Occipital lobe (tissue), 2 donors: Measurements from ENCODE around the gene AXIN2. TPM values are rescaled to one million over a fixed set of nuclear protein-coding genes. Genes with fewer than 3 reads are reported as not detected.
"Not testable (repeated sequence)": the region's sequence is repeated elsewhere in the genome, so short reads cannot be mapped to it uniquely, and the experiment has no call there.

Experiments
- DNase-seq: peaks from one replicate; lab custom pipeline; 2025; lab: John Stamatoyannopoulos, UW
- total RNA-seq: library from RNA; depleted of rRNA; stranded (reverse); fragments of >200 nt; gene quantifications from one replicate; pipeline ENCODE4 v1.2.3, GENCODE V29; 2014

Gene AXIN2
- total RNA-seq, 1 donor from 2014 or later = 33.1 TPM

DNA sequence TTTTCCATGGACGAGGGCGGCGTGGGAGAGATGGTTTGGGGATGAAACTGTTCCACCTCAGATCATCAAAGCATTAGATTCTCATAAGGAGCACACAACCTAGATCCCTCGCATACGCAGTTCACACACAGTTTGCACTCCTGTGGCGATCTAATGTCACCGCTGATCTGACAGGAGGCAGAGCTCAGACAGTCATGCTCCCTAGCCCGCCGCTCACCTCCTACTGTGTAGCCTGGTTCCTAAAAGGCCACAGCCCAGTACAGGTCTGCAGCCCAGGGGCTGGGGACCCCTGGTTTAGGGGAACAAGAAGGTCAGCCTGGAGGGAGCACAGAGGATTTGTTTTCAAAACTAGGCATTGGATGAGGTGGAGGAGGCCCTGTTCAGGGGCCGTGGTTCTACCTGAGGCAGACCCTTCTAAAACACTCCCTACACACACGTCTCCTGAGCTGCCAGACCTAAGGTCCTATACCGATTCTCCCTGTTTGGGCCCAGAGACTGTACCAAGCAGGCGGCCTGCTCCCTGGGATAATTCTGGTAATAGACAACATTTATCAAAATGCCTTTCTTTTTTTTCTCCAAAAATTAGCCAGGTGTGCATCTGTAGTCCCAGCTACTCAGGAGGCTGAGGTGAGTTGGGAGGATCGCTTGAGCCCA, 38.6 kb downstream of the AXIN2 start:
- DNase-seq = no peak

DNA sequence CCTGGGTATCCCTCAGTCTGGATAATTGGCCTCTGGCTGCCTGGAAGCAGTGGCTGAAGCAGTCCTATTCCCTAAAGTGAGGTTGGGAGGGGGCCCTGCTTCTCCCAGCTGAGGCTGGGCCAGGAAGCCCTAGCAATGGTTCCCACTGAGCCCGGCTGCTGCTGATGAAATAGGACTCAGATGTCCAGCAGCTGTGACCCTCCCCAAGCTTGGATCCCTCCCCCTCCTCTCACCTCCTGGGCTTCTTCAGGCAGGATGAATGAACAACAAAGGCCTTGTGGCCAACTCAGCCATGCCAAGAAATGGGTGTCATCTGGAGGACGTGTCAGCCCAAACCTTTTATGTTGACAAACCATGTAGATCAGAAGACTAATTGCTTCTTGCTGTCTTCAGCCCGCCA, 42.0 kb downstream of the AXIN2 start:
- DNase-seq = no peak

DNA sequence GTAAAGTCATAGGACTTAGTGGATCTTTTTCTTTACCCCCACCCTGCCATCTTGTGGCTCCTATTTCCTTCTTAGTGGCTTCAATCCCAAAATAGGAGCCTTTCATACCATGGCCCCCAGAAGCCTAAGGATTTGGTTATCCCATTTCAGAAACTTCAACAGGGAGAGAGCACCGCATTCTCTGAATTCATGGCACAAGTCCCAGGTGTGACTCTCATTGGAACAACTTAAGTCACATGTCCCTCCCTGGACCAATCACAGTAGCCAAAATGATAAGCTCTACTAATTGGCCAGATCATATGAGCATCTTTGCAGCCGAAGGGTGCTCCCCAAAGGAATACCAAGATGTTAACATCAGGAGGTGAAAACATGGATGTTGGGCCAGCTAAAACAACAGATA, 43.2 kb downstream of the AXIN2 start:
- no peak for DNase-seq

DNA sequence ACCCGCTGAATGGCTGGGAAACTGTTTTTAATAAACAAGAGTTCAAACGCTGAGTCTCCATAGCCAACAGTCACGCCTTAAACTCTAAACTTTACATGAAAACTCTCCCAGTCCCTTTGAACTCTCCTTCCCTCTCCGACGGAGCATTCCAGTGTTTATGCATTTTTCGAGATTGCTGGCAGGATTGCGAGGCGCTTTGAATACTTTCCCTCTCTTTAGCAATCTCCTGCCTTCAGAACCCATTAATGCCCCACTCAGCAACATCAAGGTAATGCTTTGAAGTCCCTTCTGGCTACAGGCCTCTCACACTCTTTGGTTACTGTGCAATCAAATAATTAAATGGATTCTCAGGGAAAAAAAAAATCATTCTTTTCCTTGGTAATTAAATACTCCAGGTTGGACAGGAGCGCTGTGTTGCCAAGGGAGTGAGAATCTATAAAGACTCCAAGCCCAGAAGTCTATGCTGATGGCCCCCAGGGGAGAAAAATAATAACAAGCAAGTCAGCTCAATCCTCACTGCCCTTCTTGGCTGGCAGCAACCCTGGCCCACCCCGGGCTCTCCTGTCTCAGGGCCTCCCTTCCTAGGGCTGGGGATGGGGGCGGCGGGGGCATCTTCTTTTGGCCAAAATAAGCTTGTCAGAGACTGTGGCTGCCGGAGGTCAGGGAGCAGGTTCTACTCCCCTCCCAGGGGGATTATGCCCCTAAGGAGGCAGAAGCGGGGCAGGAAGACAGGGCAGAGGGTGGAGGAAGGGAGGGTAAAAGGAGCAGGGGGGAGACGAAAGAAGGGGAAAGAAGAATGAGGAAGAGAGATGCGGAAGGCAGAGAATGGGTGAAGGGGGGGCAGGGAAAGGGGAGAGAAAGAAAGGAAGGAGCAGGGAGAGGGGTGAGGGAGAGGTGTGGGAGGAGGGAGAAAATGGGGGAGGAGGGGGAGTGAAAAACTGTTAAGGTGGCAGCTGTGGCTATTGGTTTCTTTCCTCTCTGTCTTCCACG, 45.2 kb downstream of the AXIN2 start:
- DNase-seq = no peak

DNA sequence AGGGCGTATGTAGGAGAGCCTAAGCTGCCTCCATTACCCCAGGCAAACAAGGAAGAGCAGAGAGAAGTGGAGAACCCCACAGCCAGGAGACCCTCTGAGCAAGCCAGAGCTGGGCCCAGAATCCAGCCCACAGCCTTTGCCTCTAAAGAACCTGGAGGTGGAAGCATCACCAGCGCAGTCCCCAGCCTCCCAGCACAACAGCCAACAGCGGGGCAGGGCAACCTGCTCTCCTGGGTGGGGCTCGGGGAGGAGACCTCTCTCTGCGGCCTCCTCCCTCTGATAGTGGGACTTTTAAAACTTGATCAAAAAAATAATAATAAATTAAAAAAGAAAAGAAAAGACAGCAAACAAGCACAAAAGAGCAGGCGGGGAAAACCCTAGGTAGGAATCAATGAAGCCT, 45.9 kb downstream of the AXIN2 start:
- DNase-seq = no peak

DNA sequence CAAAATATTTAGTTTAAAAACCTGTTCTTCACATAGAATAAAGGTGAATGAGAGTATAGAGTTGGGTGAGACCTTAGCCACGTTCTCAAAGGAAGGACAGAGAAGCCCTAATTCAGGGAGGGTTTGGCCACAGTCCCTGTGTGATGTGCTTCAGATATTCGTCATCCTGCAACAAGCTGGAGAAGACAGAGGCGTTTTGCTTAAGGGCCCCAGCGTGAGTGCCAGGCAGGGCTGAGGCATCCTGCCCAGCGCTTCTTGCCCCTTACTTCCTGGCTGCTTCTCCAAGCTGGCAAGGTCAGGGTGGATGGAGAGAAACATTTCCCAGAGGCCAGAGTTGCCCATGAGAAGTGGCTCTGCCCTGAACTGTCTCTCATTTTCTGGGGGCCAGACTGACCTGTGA, 46.9 kb downstream of the AXIN2 start:
- DNase-seq = peak; percentile 23

DNA sequence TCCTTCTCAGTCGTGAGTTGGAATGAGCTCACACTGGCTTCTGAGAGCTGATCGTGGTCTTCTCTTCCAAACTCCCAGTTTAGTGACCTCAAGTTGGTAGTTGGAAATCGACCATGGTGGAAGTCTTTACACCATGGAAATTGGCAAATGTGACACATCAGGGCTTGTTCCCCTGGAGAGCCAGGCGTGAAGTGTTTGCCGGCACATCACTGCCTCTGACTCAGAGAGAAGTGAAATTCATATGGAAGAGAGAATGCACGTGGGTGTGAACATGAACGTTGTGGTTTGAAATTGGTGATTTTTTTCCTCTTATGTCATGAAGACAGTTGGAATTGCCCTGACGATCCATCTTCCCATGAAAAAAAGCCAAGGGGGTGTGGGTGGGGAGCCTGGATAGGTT, 47.4 kb downstream of the AXIN2 start:
- no peak for DNase-seq

DNA sequence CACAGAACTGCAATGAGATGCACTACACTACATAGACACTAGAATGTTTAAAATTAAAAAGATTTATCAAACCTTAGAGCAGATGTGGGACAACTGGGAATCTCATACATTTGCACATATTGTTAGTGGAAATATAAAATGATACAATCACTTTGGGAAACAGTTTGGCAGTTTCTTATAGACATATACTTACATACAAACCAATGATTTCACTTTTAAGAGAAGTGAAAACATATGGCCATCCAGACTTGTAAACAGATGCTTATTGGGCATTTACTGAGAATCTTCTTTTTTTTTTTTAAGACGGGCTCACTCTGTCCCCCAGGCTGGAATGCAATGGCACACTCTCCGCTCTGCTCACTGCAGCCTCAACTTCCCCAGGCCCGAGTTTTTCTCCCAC, 50.1 kb downstream of the AXIN2 start:
- DNase-seq = no peak

DNA sequence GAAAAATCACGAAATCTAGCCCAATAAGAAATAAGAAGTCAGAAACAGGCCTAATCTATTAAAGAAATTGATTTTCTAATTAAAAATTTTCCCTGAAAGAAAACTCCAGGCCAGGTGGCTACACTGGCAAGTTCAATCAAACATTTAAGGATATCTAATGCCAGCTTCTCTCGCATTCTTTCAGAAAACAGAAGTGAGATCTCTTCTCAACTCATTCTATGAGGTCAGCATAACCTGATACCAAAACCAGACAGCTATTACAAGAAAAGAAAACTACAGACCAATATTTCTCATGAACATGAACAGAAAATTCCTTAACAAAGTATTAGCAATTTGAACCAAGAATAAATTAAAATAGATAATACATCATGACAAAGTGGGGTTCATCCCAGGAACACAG, 52.4 kb downstream of the AXIN2 start:
- no peak for DNase-seq

DNA sequence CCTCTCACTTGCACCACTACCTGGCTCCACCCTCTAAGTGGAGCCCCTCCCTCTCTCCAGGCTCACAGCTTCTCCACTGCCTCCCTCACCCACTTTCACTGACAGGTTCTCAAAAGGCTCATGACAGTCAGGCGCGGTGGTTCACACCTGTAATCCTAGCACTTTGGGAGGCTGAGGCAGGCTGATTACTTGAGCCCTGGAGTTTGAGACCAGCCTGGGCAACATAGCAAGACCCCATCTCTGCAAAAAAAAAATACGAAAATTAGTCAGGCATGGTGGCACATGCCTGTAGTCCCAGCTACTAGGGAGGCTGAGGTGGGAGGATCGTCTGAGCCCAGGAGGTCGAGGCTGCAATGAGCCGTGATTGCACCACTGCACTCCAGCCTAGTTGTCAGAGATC, 56.8 kb downstream of the AXIN2 start:
- DNase-seq = not testable (repeated sequence)

DNA sequence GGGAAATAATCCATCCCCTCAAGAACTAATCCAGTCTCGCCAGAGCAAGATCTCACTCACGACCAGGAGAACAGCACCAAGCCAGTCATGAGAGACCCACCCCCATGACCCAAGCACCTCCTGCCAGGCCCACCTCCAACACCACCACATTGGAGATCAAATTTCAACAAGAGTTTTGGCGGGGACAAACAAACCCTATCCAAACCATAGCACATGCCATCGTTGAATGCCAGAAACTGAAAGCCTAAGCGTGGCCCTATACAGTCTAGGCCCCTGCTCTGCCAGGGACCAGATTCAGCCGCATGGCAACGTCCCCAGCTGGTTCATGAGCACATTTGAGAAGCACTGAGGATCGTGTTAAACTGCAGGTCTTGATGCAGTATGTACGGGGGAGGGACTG, 57.3 kb downstream of the AXIN2 start:
- no peak for DNase-seq

DNA sequence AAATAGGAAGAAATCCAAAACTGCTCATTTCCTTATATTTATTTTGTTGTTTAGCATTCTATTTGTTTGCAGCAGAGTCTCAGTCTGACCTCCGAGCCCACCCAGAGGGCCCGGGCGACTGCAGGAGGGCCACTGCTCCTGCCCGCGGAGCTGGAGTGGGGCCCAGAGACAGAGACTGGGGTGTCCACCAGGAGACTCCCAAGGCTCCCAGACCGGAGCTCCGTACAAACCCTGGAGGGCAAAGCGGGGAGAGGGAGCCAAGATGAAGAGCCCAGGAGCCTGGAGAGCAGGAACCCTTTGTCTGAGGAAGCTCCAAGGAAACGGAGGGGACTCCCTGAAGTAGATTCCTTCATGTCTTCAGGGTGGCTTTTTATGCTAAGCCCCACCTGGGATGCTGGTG, 57.9 kb downstream of the AXIN2 start:
- DNase-seq = no peak

DNA sequence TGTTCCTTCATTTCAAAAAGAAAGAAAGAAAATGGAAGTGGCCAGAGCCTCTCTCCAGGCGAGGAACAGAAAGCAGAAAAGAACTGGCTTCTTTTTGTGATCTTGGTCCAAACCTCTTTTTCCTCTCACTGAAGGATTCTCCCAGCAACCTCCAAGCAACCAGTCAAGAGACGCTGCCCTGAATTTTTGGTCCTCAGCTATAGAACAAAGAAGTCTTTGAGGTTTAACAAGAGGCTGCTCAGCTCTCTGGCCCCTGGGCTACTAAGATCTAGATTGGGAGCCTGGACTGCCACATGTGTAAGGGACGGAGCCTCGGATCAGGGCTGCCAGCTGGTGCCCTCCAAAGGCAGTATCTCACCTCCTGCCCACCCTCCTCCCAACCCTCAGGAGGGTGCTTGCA, 62.6 kb downstream of the AXIN2 start:
- DNase-seq = no peak

DNA sequence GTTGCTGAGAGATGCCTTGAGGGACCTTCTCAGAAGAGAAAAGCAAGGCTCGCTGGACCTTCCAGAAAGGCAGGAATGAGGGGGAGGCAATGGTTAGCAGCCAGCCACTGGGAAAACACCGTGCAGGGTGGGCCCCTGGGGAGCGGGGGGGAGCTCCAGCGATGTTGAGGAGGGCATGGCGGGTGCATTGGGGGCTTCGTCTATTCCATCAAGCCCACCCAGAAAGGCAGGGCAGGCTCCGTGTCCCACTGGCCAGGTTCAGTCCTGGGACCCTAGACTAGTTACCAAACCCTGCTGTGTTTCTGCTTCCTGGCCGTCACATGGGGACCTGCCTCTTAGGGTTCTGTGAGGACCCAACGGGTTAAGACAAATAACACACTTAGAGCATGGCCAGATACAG, 64.6 kb downstream of the AXIN2 start:
- DNase-seq = no peak

DNA sequence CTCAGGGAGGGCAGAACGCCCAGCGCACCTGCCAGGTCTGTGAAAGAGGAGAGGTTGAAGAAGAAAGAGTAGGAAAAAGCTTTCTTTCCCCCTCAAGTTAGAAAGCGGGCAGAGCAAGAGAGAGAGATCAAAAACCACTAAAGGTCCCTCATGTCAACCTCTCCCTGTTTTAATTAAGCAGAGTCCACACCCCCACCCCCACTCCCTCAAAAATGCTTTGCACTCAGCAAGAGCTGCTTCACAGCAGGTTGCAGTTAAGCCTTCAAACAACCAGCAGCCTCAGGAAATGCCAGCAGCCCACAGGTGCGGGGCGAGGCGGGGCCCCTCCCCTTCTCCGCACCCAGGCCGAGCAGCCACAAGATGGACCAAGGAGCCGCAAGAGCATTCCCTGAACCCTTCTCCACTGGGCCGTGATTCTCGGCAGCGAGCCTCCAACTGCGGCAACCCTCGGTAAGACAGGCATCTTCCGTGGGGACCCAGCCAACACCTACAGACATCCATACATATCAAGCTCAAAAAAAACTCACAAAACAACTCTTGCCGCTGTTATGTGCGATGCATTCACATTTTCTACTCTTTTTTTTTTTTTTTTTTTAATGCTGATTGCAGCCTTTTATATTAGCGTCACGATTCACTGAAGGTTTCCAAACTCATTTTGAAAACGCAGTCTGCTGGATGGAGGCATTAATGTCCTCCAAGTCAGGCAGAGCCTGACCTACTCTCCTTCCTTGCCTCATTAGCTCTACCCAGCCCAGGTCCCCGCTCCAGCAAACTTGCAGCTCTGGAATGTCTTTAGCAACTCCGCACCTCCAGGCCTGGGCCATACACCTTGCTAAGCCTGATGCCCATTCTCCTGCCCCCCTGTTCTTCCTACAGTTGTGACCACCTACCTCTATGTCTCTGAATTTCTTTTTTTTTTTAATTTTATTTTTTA, 66.1 kb downstream of the AXIN2 start:
- no peak for DNase-seq

DNA sequence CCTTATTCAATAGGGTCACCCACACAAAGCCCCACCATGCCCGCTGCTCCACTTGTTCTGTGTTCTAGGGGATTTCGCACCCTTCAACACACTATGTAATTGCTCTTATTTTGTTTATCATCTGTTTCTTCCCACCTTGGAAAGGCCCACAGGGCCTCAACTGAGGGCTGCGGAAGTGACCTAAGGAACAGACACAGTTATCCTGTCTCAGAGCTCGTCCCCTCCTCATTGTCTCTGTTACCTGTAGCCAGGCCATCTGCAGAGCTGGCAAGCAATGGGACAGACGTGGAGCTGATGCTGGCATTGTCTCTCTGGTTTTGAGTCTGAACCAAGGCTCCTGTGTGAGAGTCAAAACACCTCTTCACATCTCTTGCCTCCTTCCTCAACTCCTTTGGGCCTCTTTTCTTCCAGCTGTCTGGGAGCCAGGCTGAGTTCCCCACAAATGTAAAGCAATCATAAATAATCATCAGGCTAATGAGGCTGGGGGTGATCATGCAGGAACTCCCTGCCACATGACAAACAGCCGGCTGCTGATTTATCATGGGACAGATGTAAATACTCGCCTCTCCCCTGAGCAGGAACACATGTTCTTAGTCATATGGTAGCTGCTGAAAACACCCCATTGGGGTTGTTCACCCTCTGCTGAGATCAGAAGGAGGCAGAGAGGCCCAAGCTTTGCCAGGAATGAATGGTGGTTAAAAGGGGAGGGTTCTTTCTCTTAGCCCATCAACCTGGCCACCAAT, 71.9 kb downstream of the AXIN2 start:
- no peak for DNase-seq

DNA sequence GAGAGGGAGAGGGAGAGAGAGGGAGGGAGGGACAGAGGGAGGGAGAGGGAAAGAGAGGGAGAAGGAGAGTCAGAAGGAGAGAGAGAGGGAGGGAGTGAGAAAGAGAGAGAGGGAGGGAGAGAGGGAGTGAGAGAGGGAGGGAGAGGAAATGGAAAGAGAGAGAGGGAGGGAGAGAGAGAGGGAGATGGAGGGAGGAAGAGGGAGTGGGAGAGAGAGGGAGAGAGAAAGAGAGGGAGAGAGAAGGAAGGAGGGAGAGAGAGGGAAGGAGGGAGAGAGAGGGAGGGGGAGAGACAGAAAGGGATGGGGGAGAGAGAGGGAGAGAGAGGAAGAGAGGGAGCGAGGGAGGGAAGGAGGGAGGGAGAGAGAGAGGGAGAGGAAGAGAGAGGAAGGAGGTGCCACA, 72.8 kb downstream of the AXIN2 start:
- no peak for DNase-seq

DNA sequence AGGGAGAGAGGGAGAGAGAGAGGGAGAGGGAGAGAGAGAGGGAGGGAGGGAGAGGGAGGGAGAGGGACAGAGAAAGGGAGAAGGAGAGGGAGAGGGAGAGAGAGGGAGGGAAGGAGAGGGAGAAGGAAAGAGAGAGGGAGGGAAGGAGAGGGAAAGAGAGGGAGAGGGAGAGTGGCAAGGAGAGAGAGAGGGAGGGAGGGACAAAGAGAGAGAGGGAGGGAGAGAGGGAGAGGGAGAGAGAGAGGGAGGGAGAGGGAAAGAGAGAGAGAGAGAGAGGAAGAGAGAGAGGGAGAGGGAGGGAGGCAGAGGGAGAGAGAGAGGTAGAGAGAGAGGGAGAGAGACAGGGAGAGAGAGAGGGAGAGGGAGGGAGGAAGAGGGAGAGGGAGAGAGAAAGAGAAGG, 73.5 kb downstream of the AXIN2 start:
- no peak for DNase-seq

DNA sequence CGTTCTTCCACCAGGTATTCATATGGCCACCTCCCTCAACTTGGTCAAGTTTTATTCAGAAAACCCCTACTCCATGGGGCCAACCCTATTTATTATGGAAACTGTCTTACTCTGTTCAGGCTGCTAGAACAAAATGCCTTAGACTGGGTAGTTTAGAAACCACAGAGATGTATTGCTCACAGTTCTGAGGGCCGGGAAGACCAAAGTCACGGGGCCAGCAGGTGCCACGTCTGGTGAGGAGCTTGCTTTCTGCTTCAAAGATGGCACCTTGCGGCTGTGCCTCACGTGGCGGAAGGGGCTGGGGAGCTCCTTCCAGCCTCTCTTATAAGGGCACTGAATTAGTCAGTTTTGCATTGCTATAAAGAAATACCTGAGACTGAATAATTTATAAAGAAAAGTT, 74.3 kb downstream of the AXIN2 start:
- no peak for DNase-seq

DNA sequence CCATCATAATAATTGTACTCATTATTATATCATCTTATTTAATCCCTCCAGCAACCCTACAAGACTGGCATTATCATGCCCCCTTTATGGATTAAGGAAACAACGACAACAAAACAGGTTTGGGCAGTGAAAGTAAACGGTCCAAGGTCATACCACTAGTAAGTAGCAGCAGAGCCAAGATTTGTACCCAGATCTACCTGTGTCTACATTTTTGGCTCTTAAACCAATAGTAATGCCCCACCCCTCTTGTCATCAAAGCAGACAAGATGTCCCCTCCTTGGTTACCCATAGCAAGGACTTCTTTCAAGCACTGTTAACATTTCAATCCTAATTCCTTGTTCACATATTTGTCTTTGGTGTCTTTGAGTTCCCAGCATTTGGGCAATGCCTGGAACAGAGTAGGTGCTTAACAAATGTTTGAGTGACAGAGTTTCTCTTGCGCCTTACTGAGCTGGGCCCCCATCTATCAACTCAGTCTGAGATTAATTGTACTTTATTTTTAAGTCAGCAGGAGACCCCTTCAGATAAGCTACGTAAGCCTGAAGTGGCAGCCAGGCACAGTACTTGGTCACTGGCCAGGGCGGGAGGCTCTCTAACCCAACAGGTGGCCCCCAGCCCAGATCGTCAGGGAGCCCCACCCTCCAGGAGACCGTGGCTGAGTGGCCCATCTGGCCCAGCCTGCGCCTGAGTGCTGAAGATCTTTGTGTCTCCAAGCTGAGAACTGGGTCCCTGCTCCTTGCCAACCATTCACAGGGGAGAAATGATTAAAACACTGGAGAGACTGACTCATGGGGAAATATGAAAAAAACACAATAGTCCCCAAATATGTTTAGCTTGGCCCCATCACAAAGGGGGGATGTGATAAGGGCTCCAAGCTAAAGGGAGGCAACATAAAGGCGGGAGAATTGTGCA, 75.8 kb downstream of the AXIN2 start:
- no peak for DNase-seq
